NCI-H1694 (cell line): ENCODE results near the gene FAM110D.
A peak's percentile ranks its signal among the peaks of the same experiment; 100 is the strongest.

Experiments used
- DNase-seq: peaks from one replicate; lab custom pipeline; 2025; lab: John Stamatoyannopoulos, UW

FAM110D gene

GRCh38 chr1:26158908-26159742 lies at the start of gene FAM110D:
FAM110D (plus strand) TSS chr1:26159079; CDS start chr1:26161292, 2,213 bp downstream.
- no peak for DNase-seq

- DNase-seq: no peak
Measured at GRCh38 chr1:26109229-26110164, 49.4 kb upstream of the FAM110D start.

- DNase-seq: no peak
Measured at GRCh38 chr1:26110731-26111529, 47.9 kb upstream of the FAM110D start.

GRCh38 chr1:26111530-26112406 lies 47.1 kb upstream of the FAM110D start, which contains the start of gene PDIK1L:
PDIK1L (plus strand) TSS chr1:26111824; CDS start chr1:26114309, 2,485 bp downstream.
- peak; percentile 54 for DNase-seq

GRCh38 chr1:26112407-26112775 lies 46.5 kb upstream of the FAM110D start:
- DNase-seq: no peak

- DNase-seq: no peak
Measured at GRCh38 chr1:26114165-26114927, 44.5 kb upstream of the FAM110D start.

- DNase-seq: no peak
Measured at GRCh38 chr1:26119892-26120608, 38.8 kb upstream of the FAM110D start.

- DNase-seq: no peak
Measured at GRCh38 chr1:26121854-26122773, 36.8 kb upstream of the FAM110D start.

GRCh38 chr1:26122988-26123973 lies 35.6 kb upstream of the FAM110D start:
- DNase-seq: no peak

GRCh38 chr1:26124418-26125331 lies 34.2 kb upstream of the FAM110D start:
- DNase-seq: no peak

- DNase-seq: no peak
Measured at GRCh38 chr1:26125382-26125781, 33.5 kb upstream of the FAM110D start.

- no peak for DNase-seq
Measured at GRCh38 chr1:26125946-26126320, 32.9 kb upstream of the FAM110D start.

GRCh38 chr1:26126321-26127084 lies 32.4 kb upstream of the FAM110D start:
- no peak for DNase-seq

- DNase-seq: no peak
Measured at GRCh38 chr1:26127235-26128163, 31.4 kb upstream of the FAM110D start.
